COLO668 (cell line): Measurements from ENCODE around the gene MYMX.
"Not testable (repeated sequence)": the region's sequence is repeated elsewhere in the genome, so short reads cannot be mapped to it uniquely, and the experiment has no call there.

Experiments
- DNase-seq: peaks from one replicate; lab custom pipeline; 2025; ENCODE audit not compliant: unreplicated experiment; lab: John Stamatoyannopoulos, UW

Gene MYMX

GRCh38 chr6:44216677-44217331 is at the start of gene MYMX:
TSS of gene MYMX (plus strand) at chr6:44216926. CDS start at chr6:44217472, 546 bp downstream.
- peak; percentile 3 for DNase-seq

GRCh38 chr6:44167567-44167966 is 49.2 kb upstream of the MYMX start:
- no peak for DNase-seq

- no peak for DNase-seq
These were observed 47.6 kb upstream of the MYMX start for GRCh38 chr6:44169154-44169553.

- DNase-seq = no peak
These were observed 46.7 kb upstream of the MYMX start for GRCh38 chr6:44169886-44170570.

DNA sequence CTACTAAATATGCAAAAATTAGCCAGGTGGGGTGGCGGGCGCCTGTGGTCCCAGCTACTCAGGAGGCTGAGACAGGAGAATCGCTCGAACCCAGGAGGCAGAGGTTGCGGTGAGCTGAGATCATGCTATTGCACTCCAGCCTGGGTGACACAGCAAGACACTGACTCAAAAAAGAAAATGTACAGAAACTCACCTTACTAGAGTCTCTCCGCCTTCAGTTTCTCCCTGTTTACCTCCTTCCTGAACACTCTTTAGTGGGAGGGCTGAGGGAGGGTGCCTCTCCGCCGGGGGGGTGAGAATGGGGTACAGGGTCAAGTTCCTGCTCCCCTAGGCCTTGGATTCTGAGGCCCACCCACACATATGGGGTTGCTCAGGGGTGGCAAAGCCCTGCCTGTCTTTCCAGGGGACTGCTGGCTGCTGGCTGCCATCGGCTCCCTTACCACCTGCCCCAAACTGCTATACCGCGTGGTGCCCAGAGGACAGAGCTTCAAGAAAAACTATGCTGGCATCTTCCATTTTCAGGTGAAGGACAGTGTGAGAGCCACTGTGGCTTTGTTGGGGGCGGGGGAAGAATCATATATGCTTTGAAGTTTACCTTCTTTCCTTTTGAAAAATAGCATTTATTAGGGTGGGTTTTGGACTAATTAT is 44.7 kb upstream of the MYMX start:
- DNase-seq = no peak

DNA sequence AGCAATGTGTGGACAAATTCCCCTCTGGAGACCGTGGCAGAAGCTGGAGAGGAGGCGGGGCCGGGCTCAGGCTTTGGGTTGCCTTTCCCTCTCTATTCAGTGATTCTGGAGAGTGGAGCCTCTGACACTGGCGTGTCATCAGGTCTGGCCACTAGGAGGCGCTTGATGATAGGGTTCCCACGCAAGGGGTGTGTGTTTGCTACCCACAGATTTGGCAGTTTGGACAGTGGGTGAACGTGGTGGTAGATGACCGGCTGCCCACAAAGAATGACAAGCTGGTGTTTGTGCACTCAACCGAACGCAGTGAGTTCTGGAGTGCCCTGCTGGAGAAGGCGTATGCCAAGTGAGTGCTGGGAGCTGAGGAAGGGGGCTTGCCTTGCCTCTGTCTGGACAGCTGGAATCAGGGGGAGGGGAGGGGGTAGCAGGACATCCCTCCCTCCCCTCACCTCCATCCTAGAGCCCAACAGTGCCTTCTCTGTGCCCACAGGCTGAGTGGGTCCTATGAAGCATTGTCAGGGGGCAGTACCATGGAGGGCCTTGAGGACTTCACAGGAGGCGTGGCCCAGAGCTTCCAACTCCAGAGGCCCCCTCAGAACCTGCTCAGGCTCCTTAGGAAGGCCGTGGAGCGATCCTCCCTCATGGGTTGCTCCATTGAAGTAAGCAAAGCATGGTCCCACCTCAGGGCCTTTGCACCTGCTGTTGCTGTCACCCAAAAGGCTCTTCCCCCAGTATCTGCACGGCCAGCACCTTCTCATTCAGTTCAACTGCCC is 43.8 kb upstream of the MYMX start:
- DNase-seq = peak; percentile 68

DNA sequence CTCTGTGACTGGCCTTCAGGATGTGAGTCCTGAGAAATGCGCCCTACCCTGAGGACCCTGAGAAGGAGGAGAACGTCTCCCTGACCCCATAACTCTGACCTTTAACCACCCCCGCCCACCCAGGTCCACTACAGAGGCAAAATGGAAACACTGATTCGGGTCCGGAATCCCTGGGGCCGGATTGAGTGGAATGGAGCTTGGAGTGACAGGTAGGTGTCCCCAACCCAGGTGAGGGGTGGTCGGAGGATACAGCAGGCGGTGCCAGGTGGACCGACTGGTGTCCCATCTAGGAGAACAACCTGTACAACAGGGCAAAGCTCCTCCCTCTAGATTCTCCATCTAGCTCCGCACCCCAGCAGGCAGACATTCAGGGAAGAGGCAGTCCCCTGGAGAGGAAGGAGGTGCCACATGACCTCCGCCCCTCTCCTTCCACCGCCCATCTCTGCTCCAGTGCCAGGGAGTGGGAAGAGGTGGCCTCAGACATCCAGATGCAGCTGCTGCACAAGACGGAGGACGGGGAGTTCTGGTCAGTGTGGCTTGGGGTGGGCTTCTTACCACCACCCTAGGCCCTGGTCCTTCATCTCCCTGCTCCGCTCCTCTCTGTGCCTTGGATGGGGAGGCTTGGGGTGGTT is 40.5 kb upstream of the MYMX start:
- no peak for DNase-seq

GRCh38 chr6:44176762-44177509 is 39.8 kb upstream of the MYMX start:
- DNase-seq = no peak

- no peak for DNase-seq
These were observed 38.9 kb upstream of the MYMX start for GRCh38 chr6:44177691-44178423.

- DNase-seq = no peak
These were observed 38.2 kb upstream of the MYMX start for GRCh38 chr6:44178424-44179071.

- no peak for DNase-seq
These were observed 37.6 kb upstream of the MYMX start for GRCh38 chr6:44179072-44179536.

DNA sequence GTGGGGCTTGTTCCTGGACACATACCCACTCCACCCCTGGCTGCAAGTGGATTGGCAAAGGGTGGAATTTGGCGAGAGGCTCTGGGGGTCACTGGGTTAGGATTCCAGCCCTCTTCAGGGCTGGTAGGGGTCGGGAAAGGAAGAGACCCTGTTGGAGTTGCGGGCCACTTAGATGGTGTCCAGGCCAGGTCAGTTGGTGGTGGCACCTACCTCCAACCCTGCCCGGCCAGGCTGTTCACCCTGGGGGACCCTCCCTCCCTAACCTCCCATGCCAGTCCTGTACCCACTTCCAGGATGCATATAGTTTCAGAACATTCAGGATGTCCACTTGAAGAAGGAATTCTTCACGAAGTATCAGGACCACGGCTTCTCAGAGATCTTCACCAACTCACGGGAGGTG is 37.1 kb upstream of the MYMX start:
- DNase-seq = no peak

GRCh38 chr6:44180406-44180805 is 36.3 kb upstream of the MYMX start:
- DNase-seq = no peak

DNA sequence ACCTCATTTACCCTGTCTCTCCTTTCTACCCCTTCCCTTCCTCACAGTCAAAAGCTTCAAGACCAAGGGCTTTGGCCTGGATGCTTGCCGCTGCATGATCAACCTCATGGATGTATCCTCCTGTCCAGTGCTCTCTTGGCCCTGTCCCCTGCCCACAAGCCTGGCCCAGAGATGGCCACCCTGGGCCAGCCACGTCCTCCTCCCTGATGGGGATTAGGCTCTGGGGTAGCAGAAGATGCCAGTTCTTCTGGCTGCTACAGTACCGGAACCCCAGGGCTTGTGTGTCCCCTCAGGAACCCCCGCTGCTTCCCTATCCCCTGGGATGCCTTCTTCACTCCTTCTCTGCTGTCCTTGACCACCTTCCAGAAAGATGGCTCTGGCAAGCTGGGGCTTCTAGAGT is 35.8 kb upstream of the MYMX start:
- no peak for DNase-seq

GRCh38 chr6:44181784-44182183 is 34.9 kb upstream of the MYMX start:
- DNase-seq = not testable (repeated sequence)

DNA sequence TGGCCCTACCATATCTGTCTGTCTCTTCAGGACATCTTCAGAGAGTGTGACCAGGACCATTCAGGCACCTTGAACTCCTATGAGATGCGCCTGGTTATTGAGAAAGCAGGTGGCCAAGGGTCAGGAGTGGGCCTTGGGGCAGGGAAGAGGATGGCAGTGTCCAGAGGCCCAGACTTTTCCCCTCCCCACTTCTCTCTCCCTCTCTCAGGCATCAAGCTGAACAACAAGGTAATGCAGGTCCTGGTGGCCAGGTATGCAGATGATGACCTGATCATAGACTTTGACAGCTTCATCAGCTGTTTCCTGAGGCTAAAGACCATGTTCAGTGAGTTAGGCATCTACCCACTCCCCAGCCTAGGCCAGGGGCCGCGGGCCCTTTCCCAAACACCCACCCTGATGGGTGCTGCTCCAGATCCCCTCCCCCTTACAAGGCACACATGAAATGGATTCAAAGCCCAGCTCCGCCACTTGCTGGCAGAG is 33.8 kb upstream of the MYMX start:
- DNase-seq = no peak

GRCh38 chr6:44183783-44184182 is 32.9 kb upstream of the MYMX start:
- DNase-seq = no peak

- not testable (repeated sequence) for DNase-seq
These were observed 31.4 kb upstream of the MYMX start for GRCh38 chr6:44185356-44185755.
